ENCODE data around the gene ANKDD1B.

- TF ChIP-seq CTCF (conservative IDR thresholded peaks at IDR 0.05; ENCODE audit: low read depth in 2 of 2), result no peak
- TF ChIP-seq REST (IDR thresholded peaks at IDR 0.05; ENCODE audit: unreplicated experiment), result no peak
- TF ChIP-seq POLR2AphosphoS5 (IDR thresholded peaks at IDR 0.05; ENCODE audit: low read depth), result no peak
- no peak for TF ChIP-seq EZH2 (IDR thresholded peaks at IDR 0.05; ENCODE audit: low read depth, unreplicated experiment)
Measured at GRCh38 chr5:75694781-75695180, 83.5 kb downstream of the ANKDD1B start.

Data from GM23338 (cell line).